Upper lobe of left lung (tissue), 6 donors: ENCODE measurements around the gene CANT1. TPM values are rescaled to one million over a fixed set of nuclear protein-coding genes. Genes with fewer than 3 reads are reported as not detected.

Experiments used
- ATAC-seq, 2 donors: fragments of 200-7000 bp; cut with Tn5 transposase; one replicate each; pipeline ENCODE4 v1.9.1; 2022; ENCODE audit warnings: mild to moderate bottlenecking in 2 of 2, moderate library complexity in 2 of 2; ENCODE audit not compliant: low FRiP score in 2 of 2
- DNase-seq, 2 donors: peaks; one replicate each; pipeline ENCODE4 v3.0.0-alpha.2; 2019 to 2020
- H3K27ac ChIP-seq, 4 donors: fragments of 200-600 bp; sonication (generic); one replicate each; pipeline ENCODE4 v1.5.1; 2016 to 2019
- H3K27me3 ChIP-seq, 4 donors: fragments of 200-600 bp; sonication (generic); one replicate each; pipeline ENCODE4 v1.5.1; 2017 to 2019
- H3K36me3 ChIP-seq, 4 donors: fragments of 200-600 bp; sonication (generic); one replicate each; pipeline ENCODE4 v1.5.1; 2016 to 2019
- H3K4me1 ChIP-seq, 4 donors: fragments of 200-600 bp; sonication (generic); one replicate each; pipeline ENCODE4 v1.5.1; 2018 to 2019
- H3K4me3 ChIP-seq, 4 donors: fragments of 200-600 bp; sonication (generic); one replicate each; pipeline ENCODE4 v1.5.1; 2017 to 2019; ENCODE audit warnings: mild to moderate bottlenecking in 2 of 4, moderate library complexity in 1 of 4
- H3K9me3 ChIP-seq, 4 donors: fragments of 200-600 bp; sonication (generic); one replicate each; pipeline ENCODE4 v1.5.1; 2018 to 2019
- EP300 ChIP-seq, 4 donors: sonication (generic); formaldehyde crosslinking; IDR thresholded peaks; one replicate each; pipeline ENCODE4 v1.5.1; 2017; ENCODE audit warnings: antibody characterized with exemption in 4 of 4, control low read depth in 2 of 4
- POLR2A ChIP-seq, 4 donors: fragments of 450-650 bp; IDR thresholded peaks; one replicate each; pipeline ENCODE4 v1.5.1; 2016 to 2017; ENCODE audit warnings: antibody characterized with exemption in 4 of 4, mild to moderate bottlenecking in 2 of 4
- POLR2AphosphoS5 ChIP-seq, 2 donors: sonication (generic); formaldehyde crosslinking; IDR thresholded peaks; one replicate each; pipeline ENCODE4 v1.5.1; 2017; ENCODE audit warnings: antibody characterized with exemption in 2 of 2
- WGBS, 2 donors: methylation state at CpG; one replicate each; pipeline ENCODE4 v1.1.5; 2017 to 2018; 5-methylcytosine and 5-hydroxymethylcytosine counted together
- total RNA-seq, 6 donors: library from RNA; depleted of rRNA in 4 of 6; stranded (reverse); fragments of >200 nt in 4 of 6; gene quantifications; one replicate each; pipeline versions ENCODE4 v1.1.0 to v1.2.1, GENCODE V29; 2016 to 2021
- TF ChIP-seq, protein P1 (sequence below), 6 experiments: fragments of 450-650 bp in 4 of 6; fragments of 200-600 bp in 2 of 6; sonication (generic) in 2 of 6; IDR thresholded peaks; one replicate each; pipeline ENCODE4 v1.5.1; 2016 to 2019; ENCODE audit warnings: antibody characterized with exemption in 6 of 6
- donor health status: DM: no; HTN: no; CAD: no; lungs with moderate emphysema.
- donor health status: DM: no; HTN: yes; CAD: no; lungs with severe emphysema.

The CANT1 gene
- total RNA-seq, 6 donors from 2014 or later = 19.5 to 77.8 (median 38.6) TPM

DNA sequence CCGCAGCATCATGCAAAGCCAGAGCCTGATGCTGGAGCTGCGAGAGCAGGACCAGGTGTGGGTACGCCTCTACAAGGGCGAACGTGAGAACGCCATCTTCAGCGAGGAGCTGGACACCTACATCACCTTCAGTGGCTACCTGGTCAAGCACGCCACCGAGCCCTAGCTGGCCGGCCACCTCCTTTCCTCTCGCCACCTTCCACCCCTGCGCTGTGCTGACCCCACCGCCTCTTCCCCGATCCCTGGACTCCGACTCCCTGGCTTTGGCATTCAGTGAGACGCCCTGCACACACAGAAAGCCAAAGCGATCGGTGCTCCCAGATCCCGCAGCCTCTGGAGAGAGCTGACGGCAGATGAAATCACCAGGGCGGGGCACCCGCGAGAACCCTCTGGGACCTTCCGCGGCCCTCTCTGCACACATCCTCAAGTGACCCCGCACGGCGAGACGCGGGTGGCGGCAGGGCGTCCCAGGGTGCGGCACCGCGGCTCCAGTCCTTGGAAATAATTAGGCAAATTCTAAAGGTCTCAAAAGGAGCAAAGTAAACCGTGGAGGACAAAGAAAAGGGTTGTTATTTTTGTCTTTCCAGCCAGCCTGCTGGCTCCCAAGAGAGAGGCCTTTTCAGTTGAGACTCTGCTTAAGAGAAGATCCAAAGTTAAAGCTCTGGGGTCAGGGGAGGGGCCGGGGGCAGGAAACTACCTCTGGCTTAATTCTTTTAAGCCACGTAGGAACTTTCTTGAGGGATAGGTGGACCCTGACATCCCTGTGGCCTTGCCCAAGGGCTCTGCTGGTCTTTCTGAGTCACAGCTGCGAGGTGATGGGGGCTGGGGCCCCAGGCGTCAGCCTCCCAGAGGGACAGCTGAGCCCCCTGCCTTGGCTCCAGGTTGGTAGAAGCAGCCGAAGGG, 38.6 kb upstream of the CANT1 start:
- Histone ChIP-seq H3K36me3 (peaks cover 0 to 27% (median 2%) of the 10 kb centered on the region in 4 donors), H3K9me3 (no peaks in the 10 kb centered on the region), H3K27ac (no peak overlapping the region), H3K4me1 (peaks cover 0 to 9% (median 0%) of the 10 kb centered on the region in 4 donors), H3K27me3 (no peaks in the 10 kb centered on the region), H3K4me3 (no peak overlapping the region)
- WGBS, 2 donors = 72 to 82% methylated on average over 31 to 41 of the region's 41 CpGs
- DNase-seq (peak in 1 of 2 donors; percentile 73), ATAC-seq (peak in 1 of 2 donors; percentile 15)
- TF ChIP-seq POLR2A (IDR thresholded peaks at IDR 0.05) (no peak), POLR2AphosphoS5 (IDR thresholded peaks at IDR 0.05) (no peak), EP300 (IDR thresholded peaks at IDR 0.05) (no peak)
- TF ChIP-seq, protein P1, sequence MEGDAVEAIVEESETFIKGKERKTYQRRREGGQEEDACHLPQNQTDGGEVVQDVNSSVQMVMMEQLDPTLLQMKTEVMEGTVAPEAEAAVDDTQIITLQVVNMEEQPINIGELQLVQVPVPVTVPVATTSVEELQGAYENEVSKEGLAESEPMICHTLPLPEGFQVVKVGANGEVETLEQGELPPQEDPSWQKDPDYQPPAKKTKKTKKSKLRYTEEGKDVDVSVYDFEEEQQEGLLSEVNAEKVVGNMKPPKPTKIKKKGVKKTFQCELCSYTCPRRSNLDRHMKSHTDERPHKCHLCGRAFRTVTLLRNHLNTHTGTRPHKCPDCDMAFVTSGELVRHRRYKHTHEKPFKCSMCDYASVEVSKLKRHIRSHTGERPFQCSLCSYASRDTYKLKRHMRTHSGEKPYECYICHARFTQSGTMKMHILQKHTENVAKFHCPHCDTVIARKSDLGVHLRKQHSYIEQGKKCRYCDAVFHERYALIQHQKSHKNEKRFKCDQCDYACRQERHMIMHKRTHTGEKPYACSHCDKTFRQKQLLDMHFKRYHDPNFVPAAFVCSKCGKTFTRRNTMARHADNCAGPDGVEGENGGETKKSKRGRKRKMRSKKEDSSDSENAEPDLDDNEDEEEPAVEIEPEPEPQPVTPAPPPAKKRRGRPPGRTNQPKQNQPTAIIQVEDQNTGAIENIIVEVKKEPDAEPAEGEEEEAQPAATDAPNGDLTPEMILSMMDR (IDR thresholded peaks at IDR 0.05) = no peak

DNA sequence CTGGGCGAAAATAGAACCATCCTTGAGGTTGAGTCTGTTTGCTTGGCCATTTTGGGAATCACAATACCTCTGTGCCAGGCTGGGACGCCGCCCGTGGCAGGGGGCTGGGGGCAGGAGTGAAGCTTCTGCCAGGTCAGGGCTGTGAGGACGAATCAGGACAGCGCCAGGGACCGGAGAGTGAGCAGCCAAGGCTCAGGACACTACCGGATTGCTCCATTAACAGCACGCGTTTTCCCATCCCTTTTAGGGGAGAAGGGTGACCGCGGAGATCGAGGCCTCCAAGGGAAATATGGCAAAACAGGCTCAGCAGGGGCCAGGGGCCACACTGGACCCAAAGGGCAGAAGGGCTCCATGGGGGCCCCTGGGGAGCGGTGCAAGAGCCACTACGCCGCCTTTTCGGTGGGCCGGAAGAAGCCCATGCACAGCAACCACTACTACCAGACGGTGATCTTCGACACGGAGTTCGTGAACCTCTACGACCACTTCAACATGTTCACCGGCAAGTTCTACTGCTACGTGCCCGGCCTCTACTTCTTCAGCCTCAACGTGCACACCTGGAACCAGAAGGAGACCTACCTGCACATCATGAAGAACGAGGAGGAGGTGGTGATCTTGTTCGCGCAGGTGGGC, 37.8 kb upstream of the CANT1 start:
- Histone ChIP-seq H3K36me3 (peaks cover 0 to 27% (median 2%) of the 10 kb centered on the region in 4 donors), H3K4me1 (peaks cover 0 to 9% (median 1%) of the 10 kb centered on the region in 4 donors), H3K27me3 (no peaks in the 10 kb centered on the region), H3K9me3 (no peaks in the 10 kb centered on the region), H3K4me3 (no peak overlapping the region), H3K27ac (no peak overlapping the region)
- no peak for ATAC-seq
- DNase-seq = no peak
- WGBS, 2 donors = 91 to 95% methylated on average over 27 to 30 of the region's 30 CpGs
- TF ChIP-seq, protein P1 (IDR thresholded peaks at IDR 0.05) = no peak
- no peak for TF ChIP-seq POLR2AphosphoS5 (IDR thresholded peaks at IDR 0.05)
- TF ChIP-seq POLR2A (IDR thresholded peaks at IDR 0.05) = no peak
- no peak for TF ChIP-seq EP300 (IDR thresholded peaks at IDR 0.05)

DNA sequence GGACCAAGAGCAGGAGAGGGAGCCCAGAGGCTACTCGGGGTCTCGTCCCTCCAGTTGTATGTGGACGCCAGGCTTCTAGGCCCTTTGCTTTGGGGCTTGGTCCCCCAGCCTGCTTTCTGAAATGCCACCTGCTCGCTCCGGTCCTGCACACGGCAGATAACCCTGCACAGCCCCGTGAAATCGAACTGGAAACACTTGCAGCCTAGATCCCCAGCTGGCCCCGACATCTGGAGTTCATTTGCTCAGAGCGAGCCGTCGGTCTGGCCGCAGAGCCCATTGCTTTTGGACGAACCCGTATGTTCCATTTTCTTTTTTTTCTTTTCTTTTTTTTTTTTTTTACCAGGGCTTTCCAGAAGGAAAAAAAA, 37.3 kb upstream of the CANT1 start:
- H3K27me3 ChIP-seq = no peaks in the 10 kb centered on the region
- ATAC-seq (peak in 1 of 2 donors; percentile 75), DNase-seq (no peak)
- no peaks in the 10 kb centered on the region for H3K9me3 ChIP-seq
- peaks cover 0 to 27% (median 2%) of the 10 kb centered on the region in 4 donors for H3K36me3 ChIP-seq
- TF ChIP-seq EP300 (IDR thresholded peaks at IDR 0.05) (no peak), POLR2AphosphoS5 (IDR thresholded peaks at IDR 0.05) (no peak), POLR2A (IDR thresholded peaks at IDR 0.05) (no peak)
- TF ChIP-seq, protein P1 (IDR thresholded peaks at IDR 0.05) = no peak
- WGBS, 2 donors = 72 to 80% methylated on average over 12 to 15 of the region's 15 CpGs
- H3K27ac ChIP-seq = no peak overlapping the region
- peaks cover 0 to 9% (median 5%) of the 10 kb centered on the region in 4 donors for H3K4me1 ChIP-seq
- H3K4me3 ChIP-seq = no peak overlapping the region

DNA sequence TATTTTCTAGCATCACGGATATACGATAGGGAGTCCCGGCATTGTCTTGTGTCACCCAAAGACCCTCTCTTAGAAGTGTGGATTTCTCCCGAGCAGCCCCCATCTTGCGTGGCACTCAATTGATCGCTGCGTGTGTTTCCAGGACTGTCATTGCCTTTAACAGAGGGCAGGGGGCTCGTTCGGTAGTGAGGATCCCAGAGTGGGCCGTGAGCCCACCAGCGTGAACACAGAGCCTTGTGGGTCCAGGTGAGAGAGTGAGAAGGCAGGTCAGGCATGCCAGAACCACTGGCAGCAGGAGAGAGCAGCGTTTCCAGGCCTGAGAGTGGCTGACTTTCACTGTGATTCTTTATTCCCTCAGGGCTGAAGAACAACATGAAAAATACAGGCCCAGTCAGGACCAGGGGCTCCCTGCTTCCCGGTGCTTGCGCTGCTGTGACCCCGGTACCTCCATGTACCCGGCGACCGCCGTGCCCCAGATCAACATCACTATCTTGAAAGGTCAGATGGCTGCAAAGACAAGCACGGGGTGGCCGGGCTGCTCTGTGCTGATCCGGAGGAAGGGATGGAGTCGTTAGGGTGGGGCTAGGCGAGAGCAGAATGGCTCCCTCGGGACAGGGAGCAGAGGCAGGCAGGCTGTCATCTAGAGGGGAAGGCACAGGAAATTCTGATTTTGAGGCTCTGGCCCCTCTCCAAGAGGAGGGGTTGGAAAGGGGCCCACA, 36.8 kb upstream of the CANT1 start:
- DNase-seq = no peak
- peaks cover 0 to 27% (median 2%) of the 10 kb centered on the region in 4 donors for H3K36me3 ChIP-seq
- H3K27me3 ChIP-seq = no peaks in the 10 kb centered on the region
- no peak for TF ChIP-seq EP300 (IDR thresholded peaks at IDR 0.05)
- TF ChIP-seq, protein P1 (IDR thresholded peaks at IDR 0.05) = no peak
- no peak for TF ChIP-seq POLR2AphosphoS5 (IDR thresholded peaks at IDR 0.05)
- TF ChIP-seq POLR2A (IDR thresholded peaks at IDR 0.05) = no peak
- no peaks in the 10 kb centered on the region for H3K9me3 ChIP-seq
- no peak overlapping the region for H3K4me3 ChIP-seq
- ATAC-seq = peak in 1 of 2 donors; percentile 39
- no peak overlapping the region for H3K27ac ChIP-seq
- peaks cover 0 to 9% (median 5%) of the 10 kb centered on the region in 4 donors for H3K4me1 ChIP-seq
- 63 to 76% methylated on average over 25 of the region's 25 CpGs for WGBS, 2 donors
